ENCODE measurements around the gene MAP1LC3C. TPM values are rescaled to one million over a fixed set of nuclear protein-coding genes. Genes with fewer than 3 reads are reported as not detected.

Gene MAP1LC3C
- total and polyA plus RNA-seq, 4 donors, result 0.29 to 3.5 (median 0.57) TPM

DNA sequence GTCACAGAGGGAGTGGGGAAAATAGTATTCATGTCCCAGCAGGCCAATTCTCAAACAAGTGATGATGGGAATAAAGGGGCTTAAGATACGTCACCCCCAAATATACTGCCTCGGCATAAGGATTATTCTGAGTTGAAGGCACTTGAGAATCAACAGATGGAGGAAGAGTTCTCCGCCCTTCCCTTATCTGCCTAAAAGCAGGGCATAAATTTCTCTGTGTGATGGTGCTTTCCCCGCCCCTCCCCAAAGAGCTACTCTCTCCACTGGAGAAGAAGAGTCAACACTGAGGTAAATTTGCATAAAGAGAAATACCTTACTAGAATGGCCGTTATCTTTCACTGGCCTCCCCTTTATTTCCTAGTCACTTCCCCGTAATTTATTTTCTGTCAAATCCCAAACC, 22.7 kb downstream of the MAP1LC3C start:
- DNase-seq, result no peak
- TF ChIP-seq CTCF (IDR thresholded peaks at IDR 0.05; ENCODE audit: control extremely low read depth, extremely low read depth), result no peak
- H3K9ac ChIP-seq (ENCODE audit: insufficient read depth in 1 of 2, low read length in 2 of 2), result no peak overlapping the region
- no peaks in the 10 kb centered on the region for H3K27me3 ChIP-seq (ENCODE audit: control insufficient read depth in 3 of 3, insufficient read depth in 3 of 3, low read length in 2 of 3)
- 66 to 78% methylated on average over 6 of the region's 6 CpGs for WGBS, 2 donors
- no peaks in the 10 kb centered on the region for H3K36me3 ChIP-seq (ENCODE audit: control insufficient read depth in 4 of 4, insufficient read depth in 4 of 4, low read length in 4 of 4)
- no peak overlapping the region for H3K27ac ChIP-seq (ENCODE audit: low read depth in 1 of 2, low read length in 1 of 2)
- ATAC-seq (ENCODE audit: insufficient read depth, low FRiP score), result no peak
- no peak overlapping the region for H3K4me3 ChIP-seq
- peaks cover 0 to 4% (median 0%) of the 10 kb centered on the region in 5 donors for H3K4me1 ChIP-seq (ENCODE audit: control insufficient read depth in 5 of 5, insufficient read depth in 5 of 5, low read length in 5 of 5)
- H3K9me3 ChIP-seq (ENCODE audit: control insufficient read depth in 4 of 4, insufficient read depth in 3 of 4, low read length in 3 of 4), result no peaks in the 10 kb centered on the region

DNA sequence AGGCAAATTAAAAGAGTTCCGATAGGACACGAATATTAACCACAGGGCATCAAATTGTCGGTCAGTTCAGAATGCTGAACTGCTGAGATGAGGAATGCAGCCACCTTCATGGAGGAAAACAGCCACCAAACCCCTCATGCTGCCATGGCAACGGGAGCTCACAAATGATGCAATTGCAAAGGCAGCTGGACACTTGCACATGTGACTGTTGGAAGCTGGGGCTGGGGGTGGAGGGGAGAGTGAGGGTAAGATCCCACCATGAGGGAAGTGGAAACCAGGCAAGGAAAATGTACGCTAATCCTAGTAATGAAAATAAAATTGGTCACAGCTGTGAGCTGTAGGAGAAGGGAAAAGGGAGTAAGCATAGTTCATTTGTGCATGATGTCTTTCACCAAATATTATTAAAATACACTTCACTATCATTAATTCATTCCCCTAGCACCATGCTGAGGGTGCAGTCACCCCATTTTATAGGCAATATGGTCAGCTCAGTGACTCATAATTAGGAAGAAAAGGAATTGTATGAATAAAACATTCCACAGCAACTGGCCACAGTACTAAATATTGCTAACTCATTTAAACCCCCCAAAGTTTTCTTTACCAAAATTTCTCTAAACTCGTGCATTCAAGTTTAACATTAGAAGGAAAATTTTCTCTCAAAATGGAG, 26.1 kb downstream of the MAP1LC3C start:
- peaks cover 0 to 6% (median 0%) of the 10 kb centered on the region in 5 donors for H3K4me1 ChIP-seq (ENCODE audit: control insufficient read depth in 5 of 5, insufficient read depth in 5 of 5, low read length in 5 of 5)
- no peaks in the 10 kb centered on the region for H3K27me3 ChIP-seq (ENCODE audit: control insufficient read depth in 3 of 3, insufficient read depth in 3 of 3, low read length in 2 of 3)
- DNase-seq, result peak; percentile 61 to 77 (median 66)
- TF ChIP-seq CTCF (IDR thresholded peaks at IDR 0.05; ENCODE audit: control extremely low read depth, extremely low read depth), result no peak
- ATAC-seq (ENCODE audit: insufficient read depth, low FRiP score), result no peak
- no peak overlapping the region for H3K27ac ChIP-seq (ENCODE audit: low read depth in 1 of 2, low read length in 1 of 2)
- H3K9me3 ChIP-seq (ENCODE audit: control insufficient read depth in 4 of 4, insufficient read depth in 3 of 4, low read length in 3 of 4), result no peaks in the 10 kb centered on the region
- no peaks in the 10 kb centered on the region for H3K36me3 ChIP-seq (ENCODE audit: control insufficient read depth in 4 of 4, insufficient read depth in 4 of 4, low read length in 4 of 4)
- H3K9ac ChIP-seq (ENCODE audit: insufficient read depth in 1 of 2, low read length in 2 of 2), result no peak overlapping the region
- no peak overlapping the region for H3K4me3 ChIP-seq
- 59 to 77% methylated on average over 6 of the region's 6 CpGs for WGBS, 2 donors

GRCh38 chr1:241968611-241969010, 30.3 kb downstream of the MAP1LC3C start:
- WGBS, 2 donors, result 37 to 71% methylated on average over 4 of the region's 4 CpGs
- Histone ChIP-seq H3K27ac (ENCODE audit: low read depth in 1 of 2, low read length in 1 of 2) (no peak overlapping the region), H3K4me3 (no peak overlapping the region), H3K27me3 (ENCODE audit: control insufficient read depth in 3 of 3, insufficient read depth in 3 of 3, low read length in 2 of 3) (no peaks in the 10 kb centered on the region), H3K9ac (ENCODE audit: insufficient read depth in 1 of 2, low read length in 2 of 2) (no peak overlapping the region), H3K9me3 (ENCODE audit: control insufficient read depth in 4 of 4, insufficient read depth in 3 of 4, low read length in 3 of 4) (no peaks in the 10 kb centered on the region), H3K36me3 (ENCODE audit: control insufficient read depth in 4 of 4, insufficient read depth in 4 of 4, low read length in 4 of 4) (no peaks in the 10 kb centered on the region), H3K4me1 (ENCODE audit: control insufficient read depth in 5 of 5, insufficient read depth in 5 of 5, low read length in 5 of 5) (peaks cover 0 to 6% (median 0%) of the 10 kb centered on the region in 5 donors)
- DNase-seq (peak in 2 of 3 donors; percentile 61 to 80), ATAC-seq (ENCODE audit: insufficient read depth, low FRiP score) (no peak)
- TF ChIP-seq CTCF (IDR thresholded peaks at IDR 0.05; ENCODE audit: control extremely low read depth, extremely low read depth), result no peak
